GM15510 (cell line): Measurements from ENCODE around the gene AGO1.

ENCODE experiments used
- POLR2A ChIP-seq: IDR thresholded peaks from 3 replicates; pipeline ENCODE4 v1.6.1; 2011; ENCODE audit warnings: borderline replicate concordance; ENCODE audit not compliant: insufficient read length; ENCODE audit errors: extremely low read depth

AGO1 gene

GRCh38 chr1:35893051-35893879, 10.3 kb downstream of the AGO1 start:
- TF ChIP-seq POLR2A: no peak

- no peak for TF ChIP-seq POLR2A
Measured at GRCh38 chr1:35894183-35894582, 11.2 kb downstream of the AGO1 start.

GRCh38 chr1:35894656-35895055, 11.6 kb downstream of the AGO1 start:
- no peak for TF ChIP-seq POLR2A

GRCh38 chr1:35899941-35900340, 16.9 kb downstream of the AGO1 start:
- no peak for TF ChIP-seq POLR2A

- no peak for TF ChIP-seq POLR2A
Measured at GRCh38 chr1:35901235-35901634, 18.2 kb downstream of the AGO1 start.

GRCh38 chr1:35902671-35903070, 19.7 kb downstream of the AGO1 start:
- TF ChIP-seq POLR2A: no peak

- no peak for TF ChIP-seq POLR2A
Measured at GRCh38 chr1:35914717-35915116, 31.7 kb downstream of the AGO1 start.

- no peak for TF ChIP-seq POLR2A
Measured at GRCh38 chr1:35915693-35916092, 32.7 kb downstream of the AGO1 start.

- no peak for TF ChIP-seq POLR2A
Measured at GRCh38 chr1:35923791-35924221, 40.8 kb downstream of the AGO1 start.

- TF ChIP-seq POLR2A: no peak
Measured at GRCh38 chr1:35924838-35925237, 41.8 kb downstream of the AGO1 start.

- no peak for TF ChIP-seq POLR2A
Measured at GRCh38 chr1:35925741-35926140, 42.7 kb downstream of the AGO1 start.

GRCh38 chr1:35927472-35927871, 44.5 kb downstream of the AGO1 start:
- no peak for TF ChIP-seq POLR2A

GRCh38 chr1:35929730-35930592, 47.0 kb downstream of the AGO1 start:
- TF ChIP-seq POLR2A: no peak

GRCh38 chr1:35930593-35931445, 47.8 kb downstream of the AGO1 start, which contains the start of gene AGO3:
Gene AGO3 (plus strand): TSS chr1:35931105. CDS start chr1:35931427, 322 bp downstream.
- TF ChIP-seq POLR2A: peak; percentile 98

GRCh38 chr1:35931446-35932157, 48.6 kb downstream of the AGO1 start:
- no peak for TF ChIP-seq POLR2A

GRCh38 chr1:35932158-35932636, 49.2 kb downstream of the AGO1 start:
- no peak for TF ChIP-seq POLR2A
